HL-60 (cell line): Measurements from ENCODE around the gene NRP1.

Experiments
- POLR2AphosphoS5 ChIP-seq: IDR thresholded peaks from 2 replicates; pipeline ENCODE4 v1.6.1; 2012; ENCODE audit warnings: low read depth
- TF ChIP-seq, protein P1 (sequence below): IDR thresholded peaks from 2 replicates; pipeline ENCODE4 v1.6.1; 2012; ENCODE audit warnings: low read depth; ENCODE audit not compliant: insufficient replicate concordance
- TF ChIP-seq, protein P2 (sequence below): IDR thresholded peaks from one replicate; pipeline ENCODE4 v1.5.1; 2011; ENCODE audit warnings: low read length, control low read depth, inconsistent platforms; ENCODE audit not compliant: insufficient read depth

DNA sequence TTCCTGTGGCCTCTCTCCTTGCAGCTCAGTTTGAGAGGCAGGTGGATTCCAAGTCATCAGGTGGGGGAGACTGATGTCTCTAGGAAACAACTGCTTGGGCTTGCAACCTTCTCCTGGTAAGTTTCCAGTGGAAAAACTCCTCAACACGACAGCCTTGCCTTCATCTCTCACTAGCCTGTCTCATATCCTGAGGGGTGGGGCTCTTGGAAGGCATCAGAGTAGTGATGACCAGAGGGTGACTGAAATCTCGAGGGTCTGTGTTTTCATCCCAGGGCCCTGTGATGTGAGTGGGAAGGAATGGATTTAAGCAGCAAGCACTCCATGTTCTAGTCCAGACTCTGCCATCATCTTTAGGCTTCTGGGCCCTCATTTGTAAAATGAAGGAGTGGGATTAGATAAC is 107.0 kb downstream of the NRP1 start:
- no peak for TF ChIP-seq POLR2AphosphoS5
- TF ChIP-seq, protein P1, sequence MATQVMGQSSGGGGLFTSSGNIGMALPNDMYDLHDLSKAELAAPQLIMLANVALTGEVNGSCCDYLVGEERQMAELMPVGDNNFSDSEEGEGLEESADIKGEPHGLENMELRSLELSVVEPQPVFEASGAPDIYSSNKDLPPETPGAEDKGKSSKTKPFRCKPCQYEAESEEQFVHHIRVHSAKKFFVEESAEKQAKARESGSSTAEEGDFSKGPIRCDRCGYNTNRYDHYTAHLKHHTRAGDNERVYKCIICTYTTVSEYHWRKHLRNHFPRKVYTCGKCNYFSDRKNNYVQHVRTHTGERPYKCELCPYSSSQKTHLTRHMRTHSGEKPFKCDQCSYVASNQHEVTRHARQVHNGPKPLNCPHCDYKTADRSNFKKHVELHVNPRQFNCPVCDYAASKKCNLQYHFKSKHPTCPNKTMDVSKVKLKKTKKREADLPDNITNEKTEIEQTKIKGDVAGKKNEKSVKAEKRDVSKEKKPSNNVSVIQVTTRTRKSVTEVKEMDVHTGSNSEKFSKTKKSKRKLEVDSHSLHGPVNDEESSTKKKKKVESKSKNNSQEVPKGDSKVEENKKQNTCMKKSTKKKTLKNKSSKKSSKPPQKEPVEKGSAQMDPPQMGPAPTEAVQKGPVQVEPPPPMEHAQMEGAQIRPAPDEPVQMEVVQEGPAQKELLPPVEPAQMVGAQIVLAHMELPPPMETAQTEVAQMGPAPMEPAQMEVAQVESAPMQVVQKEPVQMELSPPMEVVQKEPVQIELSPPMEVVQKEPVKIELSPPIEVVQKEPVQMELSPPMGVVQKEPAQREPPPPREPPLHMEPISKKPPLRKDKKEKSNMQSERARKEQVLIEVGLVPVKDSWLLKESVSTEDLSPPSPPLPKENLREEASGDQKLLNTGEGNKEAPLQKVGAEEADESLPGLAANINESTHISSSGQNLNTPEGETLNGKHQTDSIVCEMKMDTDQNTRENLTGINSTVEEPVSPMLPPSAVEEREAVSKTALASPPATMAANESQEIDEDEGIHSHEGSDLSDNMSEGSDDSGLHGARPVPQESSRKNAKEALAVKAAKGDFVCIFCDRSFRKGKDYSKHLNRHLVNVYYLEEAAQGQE, result no peak
- TF ChIP-seq, protein P2, sequence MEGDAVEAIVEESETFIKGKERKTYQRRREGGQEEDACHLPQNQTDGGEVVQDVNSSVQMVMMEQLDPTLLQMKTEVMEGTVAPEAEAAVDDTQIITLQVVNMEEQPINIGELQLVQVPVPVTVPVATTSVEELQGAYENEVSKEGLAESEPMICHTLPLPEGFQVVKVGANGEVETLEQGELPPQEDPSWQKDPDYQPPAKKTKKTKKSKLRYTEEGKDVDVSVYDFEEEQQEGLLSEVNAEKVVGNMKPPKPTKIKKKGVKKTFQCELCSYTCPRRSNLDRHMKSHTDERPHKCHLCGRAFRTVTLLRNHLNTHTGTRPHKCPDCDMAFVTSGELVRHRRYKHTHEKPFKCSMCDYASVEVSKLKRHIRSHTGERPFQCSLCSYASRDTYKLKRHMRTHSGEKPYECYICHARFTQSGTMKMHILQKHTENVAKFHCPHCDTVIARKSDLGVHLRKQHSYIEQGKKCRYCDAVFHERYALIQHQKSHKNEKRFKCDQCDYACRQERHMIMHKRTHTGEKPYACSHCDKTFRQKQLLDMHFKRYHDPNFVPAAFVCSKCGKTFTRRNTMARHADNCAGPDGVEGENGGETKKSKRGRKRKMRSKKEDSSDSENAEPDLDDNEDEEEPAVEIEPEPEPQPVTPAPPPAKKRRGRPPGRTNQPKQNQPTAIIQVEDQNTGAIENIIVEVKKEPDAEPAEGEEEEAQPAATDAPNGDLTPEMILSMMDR, result no peak
